ENCODE results near the gene IQGAP2.
"Not testable (repeated sequence)": the region's sequence is repeated elsewhere in the genome, so short reads cannot be mapped to it uniquely, and the experiment has no call there.

Gene IQGAP2

GRCh38 chr5:76723906-76724305, 320.8 kb downstream of the IQGAP2 start:
- DNase-seq: no peak

- DNase-seq: no peak
These were observed 321.8 kb downstream of the IQGAP2 start for GRCh38 chr5:76724871-76725270.

GRCh38 chr5:76728965-76729364, 325.9 kb downstream of the IQGAP2 start:
- no peak for DNase-seq

GRCh38 chr5:76729373-76730290, 326.5 kb downstream of the IQGAP2 start:
- DNase-seq: no peak

- DNase-seq: no peak
These were observed 329.4 kb downstream of the IQGAP2 start for GRCh38 chr5:76732405-76733048.

- peak; percentile 69 for DNase-seq
These were observed 329.9 kb downstream of the IQGAP2 start for GRCh38 chr5:76733049-76733417.

GRCh38 chr5:76735762-76736545, 332.9 kb downstream of the IQGAP2 start:
- no peak for DNase-seq

GRCh38 chr5:76736679-76737556, 333.8 kb downstream of the IQGAP2 start:
- DNase-seq: no peak

- DNase-seq: no peak
These were observed 334.8 kb downstream of the IQGAP2 start for GRCh38 chr5:76737846-76738245.

GRCh38 chr5:76741506-76741905, 338.4 kb downstream of the IQGAP2 start:
- DNase-seq: not testable (repeated sequence)

- DNase-seq: no peak
These were observed 339.5 kb downstream of the IQGAP2 start for GRCh38 chr5:76742583-76742982.

- DNase-seq: no peak
These were observed 341.5 kb downstream of the IQGAP2 start for GRCh38 chr5:76744632-76745031.

GRCh38 chr5:76745670-76746069, 342.6 kb downstream of the IQGAP2 start:
- DNase-seq: no peak

- DNase-seq: no peak
These were observed 343.6 kb downstream of the IQGAP2 start for GRCh38 chr5:76746677-76747076.

- DNase-seq: no peak
These were observed 344.6 kb downstream of the IQGAP2 start for GRCh38 chr5:76747706-76748105.

GRCh38 chr5:76751291-76751690, 348.2 kb downstream of the IQGAP2 start:
- DNase-seq: no peak

GRCh38 chr5:76754668-76755078, 351.6 kb downstream of the IQGAP2 start:
- DNase-seq: no peak

GRCh38 chr5:76755779-76756637, 352.9 kb downstream of the IQGAP2 start:
- DNase-seq: peak; percentile 24

- DNase-seq: no peak
These were observed 354.0 kb downstream of the IQGAP2 start for GRCh38 chr5:76757049-76757448.
